Activated CD4-positive, alpha-beta T cell treated with anti-CD3 and anti-CD28 coated beads for 24 hours (primary cell): ENCODE results near the gene GAS2.
"Not testable (repeated sequence)": the region's sequence is repeated elsewhere in the genome, so short reads cannot be mapped to it uniquely, and the experiment has no call there.

ENCODE experiments used
- DNase-seq, 2 donors: peaks; one replicate each; pipeline ENCODE4 v3.0.0-alpha.2; 2020; ENCODE audit warnings: low read depth in 2 of 2

The GAS2 gene

DNA sequence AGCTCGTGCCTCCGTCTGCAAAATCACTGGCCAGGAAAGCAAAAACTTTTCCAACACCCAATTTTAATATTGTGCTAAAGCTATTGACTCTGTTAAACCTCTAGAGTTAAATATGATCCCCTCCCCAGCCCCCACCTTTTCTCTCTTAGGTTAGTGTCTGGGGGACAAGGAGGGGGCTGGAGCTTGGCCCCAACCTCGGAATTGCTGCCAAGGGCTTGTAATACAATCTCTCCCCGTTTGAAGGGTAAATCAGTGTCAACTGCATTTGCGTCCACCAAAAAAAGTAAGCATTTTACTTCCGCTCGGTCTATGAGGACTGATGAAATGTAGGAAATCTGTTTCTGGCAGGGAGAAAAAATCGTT, at the start of gene GAS2:
TSS of gene GAS2 (plus strand) at position 287 of the 363 bp plus-strand sequence. CDS start 8,259 bp downstream, outside the sequence.
- DNase-seq, result no peak

DNA sequence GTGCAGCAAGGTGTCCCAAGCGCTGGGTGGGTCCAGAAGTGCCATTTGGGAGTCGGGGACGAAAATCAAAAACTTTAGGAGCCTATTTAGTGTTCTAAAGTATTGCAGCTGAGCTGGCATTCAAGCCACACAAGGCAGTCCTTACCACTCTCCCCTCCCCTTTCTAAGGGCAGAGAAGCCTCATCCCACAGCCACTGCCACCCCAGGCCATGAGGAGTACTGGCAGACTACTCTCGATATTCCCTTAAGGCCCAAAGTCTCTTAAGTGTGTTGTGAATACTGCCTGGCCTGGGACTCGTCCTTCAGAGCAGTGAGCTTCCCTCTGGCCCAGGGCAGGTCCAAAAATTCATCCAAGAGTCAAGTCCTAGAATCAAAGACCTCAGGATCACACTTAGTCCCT, 48.5 kb upstream of the GAS2 start:
- DNase-seq, result no peak

DNA sequence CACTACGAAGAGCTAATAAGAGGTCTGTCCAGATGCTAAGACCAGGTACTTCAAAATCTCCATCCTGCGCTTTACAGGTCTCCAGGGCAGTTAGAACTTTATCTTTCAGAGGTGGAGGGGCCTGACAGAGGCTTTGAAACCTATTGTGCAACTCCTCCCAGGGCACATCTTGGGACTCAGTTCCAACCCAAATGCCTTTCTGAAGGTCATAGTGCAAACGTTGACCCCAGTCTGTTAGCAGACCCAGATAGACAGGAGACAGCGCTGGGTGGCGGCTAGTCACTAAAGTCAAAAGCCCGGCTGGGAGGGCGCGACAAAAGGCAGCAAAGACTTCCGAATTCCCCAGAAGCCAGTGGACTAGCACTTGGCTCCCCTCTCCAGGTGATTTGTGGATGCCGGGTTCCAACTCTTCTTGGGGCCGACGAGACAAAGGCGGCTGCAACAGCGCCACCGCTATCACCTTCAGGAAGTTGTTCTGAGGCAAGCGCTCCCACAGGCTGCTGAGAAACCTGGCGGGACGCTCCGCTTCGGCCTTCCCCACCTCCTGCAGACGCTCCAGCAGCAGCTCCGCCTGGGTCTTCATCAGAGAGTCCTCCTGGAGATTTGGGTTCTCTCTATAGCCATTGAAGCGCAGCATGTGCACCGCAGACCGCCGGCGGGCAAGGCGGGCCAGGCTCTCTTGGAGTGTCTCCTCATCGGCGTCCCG, 41.5 kb upstream of the GAS2 start:
- peak; percentile 31 to 37 for DNase-seq

DNA sequence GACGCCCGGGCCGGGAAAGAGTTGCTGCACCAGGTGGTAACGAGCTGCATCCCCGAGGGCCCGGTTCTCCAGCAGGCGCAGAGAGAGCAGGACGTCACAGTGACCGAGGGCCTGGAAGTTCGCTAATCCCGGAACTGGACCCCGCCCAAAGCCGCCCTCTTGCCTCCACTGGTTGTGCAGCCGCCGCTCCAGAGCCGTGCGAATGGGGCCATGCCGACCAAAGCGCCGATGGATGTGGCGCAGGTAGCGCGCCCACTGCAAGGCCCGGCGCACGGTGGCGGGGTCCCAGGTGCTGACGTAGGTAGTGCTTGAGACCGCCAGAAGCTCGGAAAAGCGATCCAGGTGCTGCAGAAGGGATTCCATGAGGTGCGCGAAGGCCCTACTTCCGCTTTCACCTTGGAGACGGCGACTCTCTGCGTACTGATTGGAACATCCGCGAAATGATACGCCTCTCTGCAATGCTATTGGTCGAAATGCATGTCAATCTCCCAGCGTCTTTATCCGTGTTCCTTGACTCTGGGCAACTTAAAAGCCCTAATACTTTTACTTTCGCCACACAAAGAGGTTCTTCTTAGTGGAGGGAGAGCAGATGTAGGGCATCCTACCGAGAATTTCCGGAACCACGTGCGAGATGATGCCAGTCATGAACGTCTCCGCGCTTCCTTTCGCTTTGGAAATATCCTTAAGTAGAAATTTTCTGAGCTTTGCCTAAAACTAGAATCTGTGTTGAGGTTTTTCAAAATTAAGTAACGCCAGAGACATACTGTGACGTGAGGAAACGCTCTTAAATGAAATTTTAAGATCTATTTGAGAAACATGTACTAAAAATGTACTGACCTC, 40.7 kb upstream of the GAS2 start, which contains the start of gene FANCF:
TSS of gene FANCF (minus strand) at position 376 of the 840 bp plus-strand sequence. CDS start at position 363, 13 bp downstream.
- DNase-seq, result peak; percentile 87 to 96

DNA sequence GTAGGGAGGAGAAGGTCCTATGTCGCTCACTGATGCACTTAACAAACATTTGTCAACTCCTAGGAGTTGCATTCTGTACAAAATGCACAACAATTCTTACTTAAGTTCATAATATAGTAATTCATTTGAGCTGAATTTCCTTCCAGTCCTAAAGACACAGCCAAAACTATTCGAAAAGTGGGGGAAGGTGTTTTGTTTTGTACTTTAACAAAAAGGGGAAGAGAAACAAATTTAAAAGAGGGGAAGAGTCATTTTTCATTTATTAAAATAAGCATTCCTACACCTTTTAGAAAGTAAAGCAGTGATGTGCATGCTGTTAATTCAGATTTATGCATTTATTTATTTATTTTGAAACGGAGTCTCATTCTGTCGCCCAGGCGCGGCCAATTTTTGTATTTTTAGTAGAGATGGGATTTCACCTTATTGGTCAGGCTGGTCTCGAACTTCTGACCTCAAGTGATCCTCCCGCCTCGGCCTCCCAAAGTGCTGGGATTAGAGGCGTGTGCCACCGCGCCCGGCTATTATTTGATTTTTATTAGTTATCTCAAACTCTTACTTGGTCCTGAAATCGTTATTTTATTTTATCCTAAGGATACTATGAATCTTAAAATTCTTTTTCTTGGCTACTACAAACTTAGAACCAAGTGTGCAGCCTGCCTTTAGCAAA, 39.7 kb upstream of the GAS2 start:
- DNase-seq, result no peak

DNA sequence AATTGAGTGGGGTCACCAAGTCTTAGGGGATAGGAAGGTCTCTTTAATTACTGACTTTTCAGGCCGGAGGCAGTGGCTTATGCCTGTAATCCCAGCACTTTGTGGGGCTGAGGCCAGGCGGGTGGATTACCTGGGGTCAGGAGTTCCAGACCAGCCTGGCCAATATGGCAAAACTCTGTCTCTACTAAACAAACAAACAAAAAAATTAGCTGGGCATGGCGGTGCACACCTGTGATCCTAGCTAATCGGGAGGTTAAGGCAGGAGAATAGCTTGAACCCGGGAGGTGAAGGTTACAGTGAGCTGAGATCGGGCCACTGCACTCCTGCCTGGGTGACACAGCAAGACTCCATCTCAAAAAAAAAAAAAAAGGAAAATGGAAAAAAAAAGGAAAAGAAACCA, 39.0 kb upstream of the GAS2 start:
- DNase-seq, result no peak

DNA sequence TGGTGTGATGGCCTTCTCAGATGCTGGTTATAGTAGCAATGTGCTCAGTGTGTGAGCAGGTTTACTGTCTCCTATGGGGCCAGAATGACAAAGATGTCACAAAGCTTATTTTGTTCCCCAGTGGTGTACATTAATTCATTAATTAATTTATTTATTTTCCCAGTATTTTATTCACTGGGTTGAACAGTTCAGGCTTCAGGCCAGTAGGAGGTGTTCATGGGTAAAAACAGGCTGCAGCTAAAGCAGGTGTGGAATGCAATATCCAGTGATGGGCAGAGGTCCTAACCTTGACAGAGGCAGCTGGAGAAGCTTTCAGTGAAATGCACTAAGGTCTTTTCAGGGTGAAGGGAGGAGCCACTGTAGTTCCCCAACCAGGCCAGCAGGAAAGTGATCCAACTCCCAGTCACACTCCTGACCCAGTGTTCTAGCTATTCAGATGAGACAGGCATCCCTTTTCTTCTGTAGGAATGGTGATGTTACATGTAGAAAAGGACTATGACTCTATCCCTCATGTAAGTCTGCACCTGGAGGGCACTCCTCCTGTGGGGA, 33.0 kb upstream of the GAS2 start:
- DNase-seq, result no peak

DNA sequence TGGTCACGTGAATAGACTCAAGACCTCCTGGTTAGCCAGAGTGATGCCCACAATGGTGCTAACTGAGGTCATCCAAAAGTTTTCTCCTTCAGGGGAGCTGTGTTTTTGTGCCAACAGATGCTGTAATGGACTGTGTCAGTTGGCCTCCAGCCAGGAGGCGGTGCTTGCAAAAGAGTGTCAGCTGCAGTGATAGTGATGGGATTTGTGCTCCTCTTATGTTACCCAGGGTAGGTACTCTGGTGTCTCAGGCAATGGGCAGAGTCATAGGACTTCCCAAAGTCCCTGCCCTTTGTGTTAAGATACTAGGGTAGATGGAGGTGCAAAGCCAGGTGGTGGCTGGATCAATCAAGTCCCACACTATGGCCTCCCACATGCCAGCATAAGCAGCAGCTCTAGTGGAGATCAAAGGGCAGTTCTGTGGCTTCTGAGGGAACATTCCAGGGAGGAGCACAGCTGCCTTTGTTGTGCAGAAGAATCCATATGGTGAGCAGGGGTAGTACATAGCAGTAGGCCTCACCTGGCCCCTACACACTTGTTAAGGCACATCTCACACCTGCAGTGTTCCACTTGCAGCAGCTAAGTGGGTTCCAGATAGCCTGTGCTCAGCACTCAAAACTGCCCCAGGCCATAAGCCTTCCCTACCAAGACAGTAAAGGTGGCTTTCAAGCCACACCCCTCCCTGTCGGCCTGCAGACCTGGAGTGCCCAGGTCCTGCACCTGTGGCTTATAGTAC, 31.3 kb upstream of the GAS2 start:
- DNase-seq, result no peak

DNA sequence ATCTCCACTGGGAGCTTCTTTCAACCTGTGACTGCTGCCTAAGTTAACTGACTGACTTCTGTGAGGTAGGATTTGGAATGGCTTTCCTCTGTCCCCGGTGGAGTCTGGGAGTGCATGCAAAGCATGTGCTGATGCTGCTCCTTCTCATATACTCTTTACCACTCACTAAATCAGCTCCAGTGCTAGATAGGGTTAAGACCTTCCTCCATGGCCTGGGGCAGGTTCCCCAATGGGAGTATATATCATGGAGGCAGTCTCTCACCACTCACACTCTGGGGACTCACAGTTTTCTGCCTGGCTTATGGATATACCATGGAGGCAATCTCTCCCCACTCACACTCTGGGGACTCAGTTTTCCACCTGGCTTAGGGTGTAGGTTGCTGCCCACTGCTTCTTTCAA, 30.7 kb upstream of the GAS2 start:
- DNase-seq, result no peak

DNA sequence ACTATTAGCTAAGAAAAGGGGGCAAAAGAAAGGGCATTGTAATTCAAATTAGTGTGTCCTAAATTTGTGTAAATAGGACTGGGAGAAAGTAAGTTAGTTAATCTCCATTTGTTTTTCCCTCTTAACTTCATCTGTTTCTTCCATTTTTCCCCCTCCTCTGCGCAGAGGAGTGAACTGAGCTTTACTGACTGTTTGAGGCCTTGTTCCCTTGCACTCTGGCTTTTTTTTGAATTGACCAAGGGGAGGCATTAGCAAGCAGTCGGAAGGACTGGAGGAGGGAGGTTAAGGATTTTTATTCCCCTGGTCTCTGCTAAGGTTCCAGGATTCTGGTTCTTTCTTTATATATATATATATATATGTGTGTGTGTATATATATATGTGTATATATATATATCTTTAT, 25.5 kb upstream of the GAS2 start:
- DNase-seq, result no peak

DNA sequence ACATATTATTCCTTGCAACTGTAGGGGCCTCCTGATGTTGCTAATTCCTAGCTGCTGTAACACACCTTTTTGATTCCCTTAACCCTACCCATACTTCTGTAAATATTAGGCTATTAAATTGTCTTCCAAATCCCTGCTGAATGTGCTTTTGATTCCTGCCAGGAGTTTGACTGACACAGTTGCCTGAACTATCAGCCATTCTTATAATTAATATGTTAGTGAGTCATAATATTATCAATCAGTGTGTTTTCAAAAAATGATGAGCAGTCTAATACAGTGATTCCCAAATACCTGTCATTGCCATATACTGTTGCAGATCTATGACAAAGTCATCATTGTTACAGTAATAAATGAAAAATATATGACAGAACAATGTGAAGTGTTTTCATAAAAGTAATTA, 24.9 kb upstream of the GAS2 start:
- no peak for DNase-seq

DNA sequence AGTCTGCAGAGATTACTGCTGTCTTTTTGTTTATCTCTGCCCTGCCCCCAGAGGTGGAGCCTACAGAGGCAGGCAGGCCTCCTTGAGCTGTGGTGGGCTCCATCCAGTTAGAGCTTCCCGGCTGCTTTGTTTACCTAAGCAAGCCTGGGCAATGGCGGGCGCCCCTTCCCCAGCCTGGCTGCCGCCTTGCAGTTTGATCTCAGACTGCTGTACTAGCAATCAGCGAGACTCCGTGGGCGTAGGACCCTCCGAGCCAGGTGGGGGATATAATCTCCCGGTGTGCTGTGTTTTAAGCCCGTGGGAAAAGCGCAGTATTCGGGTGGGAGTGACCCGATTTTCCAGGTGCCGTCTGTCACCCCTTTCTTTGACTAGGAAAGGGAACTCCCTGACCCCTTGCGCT, 14.1 kb upstream of the GAS2 start:
- DNase-seq, result not testable (repeated sequence)

DNA sequence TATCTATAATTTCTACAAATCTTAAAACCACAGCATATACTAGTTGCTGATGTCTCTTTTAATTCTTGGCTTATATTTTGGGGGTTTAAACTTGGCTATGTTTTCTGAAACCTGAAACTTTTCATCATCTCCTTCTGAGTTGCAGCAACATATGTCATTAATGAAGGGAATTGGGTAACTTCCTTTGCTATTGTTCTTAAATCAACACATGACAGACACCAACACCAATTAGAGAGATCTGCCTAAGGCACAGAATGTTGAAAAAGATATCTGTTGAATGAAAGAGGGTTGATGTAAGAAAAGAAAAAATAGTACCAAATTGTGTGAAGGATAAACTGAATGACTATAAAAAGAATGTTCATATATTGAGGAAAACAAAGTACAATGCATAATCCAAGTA, 10.3 kb upstream of the GAS2 start:
- DNase-seq, result no peak

DNA sequence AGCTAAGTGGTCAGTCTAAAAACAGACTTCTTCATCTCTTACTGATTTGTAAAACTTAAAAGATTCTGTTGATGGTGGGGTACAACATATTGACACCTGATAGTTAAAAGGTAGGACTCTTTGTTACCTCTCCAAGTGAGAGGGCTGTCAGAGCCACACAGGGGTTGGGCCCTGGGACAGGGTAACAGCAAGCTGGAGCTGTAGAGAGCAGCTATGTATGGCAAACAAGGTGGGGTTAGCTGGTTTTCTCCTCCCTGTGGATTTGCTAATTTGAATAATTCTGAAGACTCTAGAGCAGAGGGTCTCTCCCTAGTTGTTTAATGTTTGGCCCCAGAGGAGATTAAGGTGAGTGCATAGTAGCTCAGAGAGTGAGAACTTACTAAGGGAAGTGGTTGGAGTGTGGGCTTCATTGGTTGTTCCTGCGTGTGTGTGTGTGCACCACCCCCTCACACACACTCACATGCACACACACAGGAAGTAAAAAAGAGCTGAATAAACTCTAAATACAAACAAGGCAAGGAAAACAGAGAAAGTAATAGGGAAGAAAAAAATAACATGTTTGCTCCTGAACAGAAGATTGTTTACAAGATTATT, 9.2 kb upstream of the GAS2 start:
- no peak for DNase-seq

DNA sequence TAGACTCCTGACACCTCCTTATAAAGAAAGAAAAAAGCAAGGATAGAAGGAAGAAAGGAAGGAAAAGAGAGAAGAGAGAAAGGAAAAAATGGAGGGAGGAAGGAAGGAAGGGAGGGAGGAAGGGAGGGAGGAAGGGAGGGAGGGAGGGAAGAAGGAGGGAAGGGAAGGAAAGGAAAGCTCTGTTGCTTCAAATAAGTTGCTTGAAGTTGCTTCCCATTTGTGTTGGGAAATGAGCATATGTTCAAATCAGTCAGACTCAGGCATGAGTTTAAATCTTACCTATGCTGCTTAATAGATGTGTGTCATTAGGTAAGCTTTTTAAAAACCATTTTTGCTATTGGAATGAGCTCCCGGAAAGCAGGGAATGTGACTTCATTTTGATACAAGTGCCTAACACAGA, 6.6 kb upstream of the GAS2 start:
- DNase-seq, result no peak

DNA sequence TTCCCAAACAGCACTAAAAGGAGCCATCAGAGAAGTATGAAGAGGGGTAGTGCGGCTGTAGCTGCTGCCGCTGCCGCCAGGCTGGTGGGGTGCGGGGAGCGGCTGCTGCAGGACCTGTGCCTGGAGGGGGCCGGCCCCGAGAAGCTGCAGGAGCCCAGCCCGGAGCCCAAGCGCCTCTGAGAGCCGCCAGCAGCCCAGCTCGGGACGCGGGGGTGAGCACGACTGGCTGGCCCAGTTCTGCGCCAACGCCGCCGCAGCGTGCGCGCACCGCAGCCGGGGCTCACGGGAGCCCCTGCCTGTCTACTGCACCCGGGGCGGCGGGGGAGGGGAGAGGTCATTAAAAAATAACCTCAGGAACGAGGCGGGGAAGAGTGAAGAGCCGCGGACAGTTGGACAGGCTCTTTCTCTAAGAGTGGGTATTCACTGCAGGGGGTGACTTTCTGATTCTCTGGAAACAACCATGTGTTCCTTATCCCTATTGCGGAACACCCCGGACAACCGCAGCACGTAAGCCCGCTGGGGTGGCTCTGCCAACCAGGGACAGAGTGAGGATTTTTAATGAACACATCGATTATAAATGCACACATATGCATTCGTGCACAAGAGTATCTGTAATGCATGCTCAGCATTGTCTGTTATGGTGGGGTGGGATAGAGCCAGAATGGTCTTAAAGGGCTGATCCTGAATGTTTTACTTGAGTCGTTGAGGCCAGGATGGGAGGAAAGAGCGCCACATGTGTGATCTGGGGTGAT, 453 bp downstream of the GAS2 start:
- DNase-seq, result peak in 1 of 2 donors; percentile 6

DNA sequence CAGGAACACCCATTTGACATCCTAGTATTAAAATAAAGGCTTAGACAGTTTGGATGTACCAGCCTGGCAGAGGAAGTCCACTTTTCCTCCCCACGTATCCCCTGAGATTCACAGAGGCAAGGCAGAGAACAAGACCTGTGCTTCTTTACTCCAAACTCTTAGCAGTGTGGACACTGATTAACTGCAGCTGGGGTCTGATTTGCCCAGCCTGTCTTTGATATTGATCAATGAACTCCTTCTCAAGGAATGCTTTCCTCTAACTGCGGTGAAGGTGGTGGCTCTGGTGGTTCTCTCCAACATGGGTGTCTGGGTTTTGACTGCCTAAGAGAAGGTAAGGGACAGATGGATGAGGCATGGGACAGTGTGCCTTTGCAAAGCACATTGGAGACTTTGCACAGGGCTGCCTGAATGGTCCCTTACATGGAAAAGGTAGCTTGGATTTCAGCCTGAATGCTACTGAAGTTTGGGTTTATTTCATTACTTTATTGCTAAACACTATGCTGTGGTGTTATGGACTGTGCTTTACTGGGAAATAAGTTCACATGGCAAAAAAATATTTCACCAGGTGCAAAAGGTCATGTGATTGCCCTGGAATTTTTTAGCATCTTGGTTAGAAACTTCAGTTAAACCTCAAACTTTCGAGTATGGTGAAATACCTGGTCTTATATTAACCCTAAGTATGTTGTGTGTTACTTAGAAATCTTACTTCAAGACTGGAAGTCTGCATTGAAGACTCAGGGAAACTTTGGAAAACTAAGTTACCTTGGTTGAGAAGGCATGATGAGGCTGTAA, 1.8 kb downstream of the GAS2 start:
- DNase-seq, result no peak

DNA sequence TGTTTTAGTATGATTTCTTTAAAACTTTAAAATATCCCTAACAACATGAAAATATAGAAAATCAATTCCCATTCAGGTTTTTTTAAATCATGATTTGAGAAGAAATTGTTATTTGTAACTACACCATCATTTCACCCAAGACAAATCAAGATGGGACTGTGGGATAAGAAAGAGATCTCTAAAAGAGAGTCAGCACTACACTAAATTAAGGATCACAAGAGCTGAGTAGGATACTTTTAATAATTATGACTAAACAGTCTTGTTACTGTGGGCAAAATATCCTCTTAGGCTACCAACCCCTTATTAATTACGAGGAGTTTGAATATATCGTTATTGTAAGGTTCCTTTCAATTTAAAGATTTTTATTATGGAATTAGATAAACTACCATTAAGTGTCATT, 3.0 kb downstream of the GAS2 start:
- no peak for DNase-seq

DNA sequence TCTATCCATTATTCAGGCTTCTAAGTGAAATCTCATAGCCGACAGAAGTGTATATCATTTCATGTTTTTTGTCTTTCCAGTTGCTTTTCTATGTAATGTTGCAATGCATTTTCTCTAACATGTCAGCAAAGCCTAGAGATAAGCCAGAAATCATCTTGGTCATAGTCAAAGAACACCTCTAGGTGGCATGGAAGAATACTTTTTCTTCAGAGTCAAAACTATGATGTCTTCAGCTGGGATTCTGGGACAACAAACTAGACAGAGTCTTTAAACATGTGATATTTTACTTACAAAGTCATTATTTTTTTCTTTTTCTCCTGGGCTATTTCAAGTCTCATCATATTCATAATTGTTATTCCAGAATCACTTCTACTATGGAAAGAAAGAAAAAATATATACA, 4.4 kb downstream of the GAS2 start:
- no peak for DNase-seq

DNA sequence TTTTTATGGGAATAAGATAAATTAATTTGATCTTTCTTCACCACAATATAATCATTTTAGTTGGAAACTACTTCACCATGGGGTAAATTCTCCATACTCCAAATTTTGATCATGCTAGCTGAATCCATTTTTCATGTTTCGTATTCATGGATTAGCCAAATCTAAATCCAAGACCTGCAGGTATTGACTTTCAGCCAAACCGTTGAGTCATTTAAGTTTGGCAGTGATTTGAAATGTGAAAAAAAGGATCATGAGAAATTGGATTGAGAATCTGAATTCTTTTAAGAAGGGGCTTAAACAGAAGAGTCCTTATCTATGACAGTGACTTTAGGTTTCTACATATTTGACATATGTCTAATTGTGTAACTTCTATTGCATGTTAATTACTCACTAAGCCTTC, 5.3 kb downstream of the GAS2 start:
- no peak for DNase-seq
